GM23248 (cell line): ENCODE data around the gene ASXL1.

Source experiments
- EZH2 ChIP-seq: fragments of 200-600 bp; sonication (generic); IDR thresholded peaks from 2 replicates; pipeline ENCODE4 v1.6.1; 2018; ENCODE audit warnings: antibody characterized with exemption, mild to moderate bottlenecking; ENCODE audit not compliant: insufficient read depth, poor library complexity, severe bottlenecking
- EZH2phosphoT487 ChIP-seq: fragments of 200-600 bp; sonication (generic); IDR thresholded peaks from 2 replicates; pipeline ENCODE4 v1.6.1; 2018; ENCODE audit warnings: antibody characterized with exemption, moderate library complexity, mild to moderate bottlenecking, low read depth; ENCODE audit not compliant: insufficient read depth

- TF ChIP-seq EZH2phosphoT487 (no peak), EZH2 (no peak)
Measured at GRCh38 chr20:32468313-32468640, 110.1 kb downstream of the ASXL1 start.
